ENCODE measurements around the gene AHCYL2.

- TF ChIP-seq POLR2A (IDR thresholded peaks at IDR 0.05; ENCODE audit: borderline replicate concordance, extremely low read depth, insufficient read depth, insufficient read length): no peak
- TF ChIP-seq CEBPB (IDR thresholded peaks at IDR 0.05; ENCODE audit: low read depth): no peak
- no peak for TF ChIP-seq POLR2AphosphoS5 (IDR thresholded peaks at IDR 0.05; ENCODE audit: low read depth, low read length)
- TF ChIP-seq EZH2phosphoT487 (IDR thresholded peaks at IDR 0.05; ENCODE audit: borderline replicate concordance): no peak
- TF ChIP-seq SP1 (IDR thresholded peaks at IDR 0.05; ENCODE audit: low read depth): no peak
These were observed 56.3 kb downstream of the AHCYL2 start for GRCh38 chr7:129281163-129281562.

All from HCT116 (cell line).